GM18502 (cell line): ENCODE results near the gene RAE1.

Source experiments
- ATAC-seq: cut with Tn5 transposase; IDR thresholded peaks from one replicate; pipeline ENCODE4 v1.9.1; 2021; ENCODE audit warnings: mild to moderate bottlenecking; ENCODE audit not compliant: unreplicated experiment, poor library complexity

Gene RAE1

DNA sequence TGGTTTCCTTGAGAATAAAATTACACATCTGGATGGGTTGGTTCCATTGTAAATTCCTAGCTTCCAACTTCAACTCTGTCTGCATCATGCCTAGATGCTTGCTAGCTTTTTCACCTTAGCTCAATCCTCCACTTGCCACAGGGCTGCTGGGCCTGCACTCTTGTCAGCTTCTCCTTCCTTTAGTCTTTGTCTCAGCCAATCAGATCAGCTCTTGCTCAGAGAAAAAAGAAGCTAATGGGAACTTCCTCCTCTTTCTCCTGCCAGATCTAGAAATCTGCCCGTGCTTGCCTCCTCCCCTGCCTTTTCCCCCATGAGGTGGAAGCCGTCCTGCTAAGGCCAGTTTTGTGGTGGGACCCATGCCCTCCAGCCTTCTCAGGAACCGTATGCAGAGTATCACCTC, 18.5 kb downstream of the RAE1 start:
- no peak for ATAC-seq

DNA sequence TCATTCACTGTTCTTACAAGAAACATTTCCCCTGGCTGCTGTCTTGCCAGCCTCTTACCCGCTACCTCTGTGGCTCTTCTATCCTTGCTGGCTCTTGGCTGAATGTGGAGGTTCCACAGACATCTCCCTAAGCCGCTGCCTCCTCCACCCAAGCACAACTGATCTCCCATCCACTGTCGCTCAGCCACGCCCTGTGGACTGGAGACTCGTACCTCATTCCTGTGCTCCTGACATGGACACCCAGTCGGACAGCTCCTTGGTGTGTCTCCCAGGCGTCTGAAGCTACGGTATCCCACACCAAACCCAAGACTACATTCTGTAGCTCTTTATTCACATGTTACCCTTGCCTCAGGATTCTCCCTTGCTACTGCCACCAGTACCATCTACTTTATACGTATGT, 19.3 kb downstream of the RAE1 start:
- no peak for ATAC-seq

DNA sequence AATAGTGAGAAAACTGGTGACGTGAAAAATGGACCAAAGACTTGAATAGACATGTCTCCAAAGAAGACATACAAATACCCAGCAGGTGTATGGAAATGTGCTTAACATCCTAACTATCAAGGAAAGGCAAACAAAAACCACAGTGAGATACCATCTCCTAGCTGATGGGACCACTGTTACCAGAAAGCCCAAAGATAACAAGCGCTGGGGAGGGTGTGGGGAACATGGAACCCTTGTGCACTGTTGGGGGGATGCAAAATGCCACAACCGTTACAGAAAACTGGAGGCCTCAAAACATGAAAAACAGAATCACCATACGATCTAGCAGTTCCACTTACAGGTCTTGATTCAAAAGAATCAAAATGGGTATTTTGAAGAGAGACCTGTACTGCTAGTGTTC, 20.3 kb downstream of the RAE1 start:
- no peak for ATAC-seq

DNA sequence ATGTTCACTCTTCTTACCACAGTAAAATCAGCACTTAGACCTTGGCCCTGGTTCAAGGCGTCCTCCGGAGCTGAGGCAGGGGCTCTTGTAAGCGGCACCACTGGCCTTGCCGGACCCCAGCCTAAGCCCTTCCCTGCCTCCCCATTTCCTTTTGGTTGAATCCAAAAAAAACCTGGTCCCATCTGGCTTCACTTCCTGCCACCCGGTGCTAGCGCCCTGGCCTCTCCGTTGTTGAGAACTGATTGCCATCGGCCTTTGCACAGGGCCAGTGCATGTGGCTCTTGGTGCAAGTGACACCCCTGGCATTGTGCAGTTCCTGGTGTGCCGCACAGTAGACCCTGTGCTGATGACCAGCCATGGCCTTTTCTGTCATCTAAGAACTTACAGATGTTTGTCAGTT, 21.1 kb downstream of the RAE1 start:
- ATAC-seq: no peak

DNA sequence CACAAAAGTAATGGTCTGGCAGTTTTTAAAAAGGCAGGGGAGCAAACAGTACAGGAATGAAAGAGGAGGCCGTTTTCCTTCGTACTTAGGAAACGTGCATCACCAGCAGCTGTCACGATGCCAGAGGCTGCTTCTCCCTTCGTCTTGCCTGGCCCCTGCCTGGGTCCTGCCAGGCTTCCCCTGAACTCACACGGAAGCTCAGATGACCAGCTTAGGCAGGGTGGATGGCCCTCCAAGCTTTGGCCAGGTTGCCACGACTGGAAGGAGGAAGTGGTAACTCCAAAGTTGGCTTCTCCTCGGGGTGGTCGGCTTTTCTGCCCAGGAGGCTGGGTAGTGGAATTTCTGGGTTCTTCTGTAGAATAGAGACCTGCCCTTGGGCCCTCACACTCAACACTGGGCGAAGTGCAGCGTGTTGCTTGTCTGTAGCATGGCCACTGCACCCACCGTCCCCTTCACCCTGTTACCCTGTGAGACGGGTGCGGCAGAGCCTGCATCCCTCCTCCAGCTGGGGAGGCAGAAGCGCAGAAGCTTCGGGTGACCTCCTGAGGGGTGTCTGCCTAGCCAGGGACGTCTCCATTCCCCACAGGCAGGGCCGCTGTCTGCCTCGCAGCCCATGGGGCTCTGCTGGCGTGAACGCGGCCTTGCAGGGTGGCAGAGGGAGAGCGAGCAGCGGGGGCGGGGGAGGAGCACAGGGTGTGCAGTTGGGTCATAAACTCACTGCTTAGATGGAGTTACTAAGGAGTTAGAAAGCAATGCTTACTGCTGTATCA, 21.7 kb downstream of the RAE1 start:
- no peak for ATAC-seq

DNA sequence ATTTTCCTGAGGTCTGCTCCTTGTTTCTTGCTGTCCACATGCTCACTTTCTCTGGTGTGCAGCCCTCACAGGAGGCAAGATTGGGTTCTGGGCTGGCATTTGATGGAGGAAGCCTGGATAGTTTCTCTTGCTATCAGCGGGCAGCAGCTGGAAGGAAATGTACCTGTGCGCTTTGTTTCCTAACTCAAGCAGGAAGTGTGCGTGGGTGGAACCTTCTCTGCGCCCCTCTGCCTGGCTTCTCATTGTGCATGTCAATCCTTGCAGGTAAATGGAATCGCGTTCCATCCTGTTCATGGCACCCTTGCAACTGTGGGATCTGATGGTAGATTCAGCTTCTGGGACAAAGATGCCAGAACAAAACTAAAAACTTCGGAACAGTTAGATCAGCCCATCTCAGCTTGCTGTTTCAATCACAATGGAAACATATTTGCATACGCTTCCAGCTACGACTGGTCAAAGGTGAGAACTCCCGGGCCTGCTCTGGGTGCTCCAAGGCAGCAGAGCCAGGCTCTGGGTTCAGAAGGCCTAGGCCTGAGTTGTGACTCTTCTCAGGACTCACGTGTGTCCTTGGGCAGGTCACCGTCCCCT, 23.4 kb downstream of the RAE1 start:
- no peak for ATAC-seq

DNA sequence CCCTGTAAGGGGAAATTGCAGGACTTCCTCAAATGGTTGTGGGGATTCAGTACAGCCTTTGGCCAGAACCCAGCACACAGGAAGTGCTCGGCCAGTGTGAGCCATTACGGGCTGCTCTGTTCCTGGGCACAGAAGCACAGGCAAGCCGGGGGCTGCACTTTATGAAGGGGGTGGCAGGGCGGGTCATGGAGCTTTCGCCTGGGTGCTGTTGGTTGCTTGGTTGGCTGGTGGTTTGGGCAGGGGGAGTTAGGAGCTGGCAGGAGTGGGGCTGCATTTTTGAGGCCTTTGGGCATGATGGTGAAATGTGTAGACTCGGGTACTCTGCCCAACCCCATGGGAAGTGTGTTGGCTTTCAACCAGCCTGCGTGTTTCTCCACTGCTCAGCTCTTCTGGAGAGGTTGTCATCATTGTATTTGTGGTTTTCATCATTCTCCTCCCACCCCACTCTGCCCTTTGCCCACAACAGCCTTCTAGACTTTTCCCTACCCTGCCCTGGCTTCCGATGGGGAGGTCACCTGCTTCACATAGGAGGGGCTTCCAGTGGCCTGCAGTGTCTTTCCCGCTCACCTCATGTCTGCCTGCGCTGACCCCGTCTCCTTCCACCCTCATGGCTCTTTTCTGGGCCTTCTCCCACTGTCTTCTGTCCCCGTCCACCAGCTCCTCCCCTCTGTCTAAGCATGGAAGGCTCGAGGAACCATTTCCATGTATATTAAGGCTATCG, 24.0 kb downstream of the RAE1 start:
- no peak for ATAC-seq

DNA sequence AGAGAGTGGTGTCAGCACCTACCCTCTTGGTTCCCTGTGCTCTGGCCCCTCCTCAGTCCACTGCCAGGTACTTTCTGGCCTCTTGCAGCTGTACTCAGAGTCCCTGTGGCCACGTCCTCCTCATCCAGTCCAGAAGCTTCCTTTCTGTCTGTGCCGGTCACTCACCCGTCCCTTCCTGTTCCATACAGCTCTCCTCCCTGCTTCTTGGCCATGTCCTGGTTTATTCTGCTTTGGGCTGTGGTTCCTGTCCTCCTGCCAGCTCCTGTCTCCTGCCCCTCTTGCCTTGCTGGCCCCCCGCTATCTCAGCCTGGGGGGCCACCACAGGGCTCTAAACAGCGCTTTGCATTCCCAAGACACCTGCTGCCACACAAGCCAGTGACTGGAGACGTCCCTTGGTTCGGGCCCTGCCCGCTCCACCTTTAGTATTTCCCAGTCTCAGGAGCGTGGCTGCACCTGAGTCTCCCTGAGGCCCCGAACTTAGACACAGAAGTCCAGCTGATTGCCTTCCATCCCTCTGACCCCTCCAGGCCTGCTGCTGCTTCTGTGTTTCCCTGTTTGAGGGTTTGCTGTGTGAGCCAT, 24.7 kb downstream of the RAE1 start:
- no peak for ATAC-seq

DNA sequence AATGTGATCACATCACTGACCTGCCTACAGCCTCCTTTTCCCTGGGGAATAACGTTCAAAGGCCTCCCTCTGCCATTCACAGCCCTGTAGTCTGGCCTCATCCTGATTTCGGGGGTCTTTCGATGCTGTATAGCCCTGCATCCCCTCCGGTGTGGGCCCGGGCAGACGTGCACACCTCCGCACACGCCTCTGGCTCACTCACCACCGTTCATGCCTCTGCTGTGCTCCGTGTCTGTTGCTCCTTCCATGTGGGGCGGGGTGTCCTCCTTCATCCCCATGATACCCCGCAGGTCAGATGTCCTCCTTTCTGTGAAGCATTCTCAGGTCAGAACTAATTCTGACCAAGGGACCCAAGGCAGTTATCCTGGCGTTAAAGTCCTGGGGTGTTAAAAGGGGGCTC, 26.3 kb downstream of the RAE1 start:
- ATAC-seq: no peak

DNA sequence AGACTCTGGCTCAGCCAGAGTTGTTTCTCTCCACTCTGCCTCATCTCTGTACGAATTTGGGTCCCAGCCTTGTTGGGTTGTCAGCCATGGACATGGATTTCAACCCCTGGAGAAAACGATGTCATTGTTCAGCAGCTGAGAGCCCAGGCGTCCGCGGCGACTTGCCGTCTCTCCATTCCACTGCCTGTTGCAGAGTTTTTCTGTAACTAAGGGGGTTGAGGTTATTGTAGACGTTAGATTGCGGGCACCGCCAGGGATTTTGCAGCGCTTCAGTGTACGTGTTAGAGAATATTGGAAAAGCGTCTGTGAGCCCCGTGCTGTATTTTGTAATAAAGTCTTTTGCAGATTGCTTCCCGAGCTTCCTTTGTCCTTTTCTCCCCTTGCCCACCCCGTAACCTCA, 27.1 kb downstream of the RAE1 start:
- ATAC-seq: no peak

DNA sequence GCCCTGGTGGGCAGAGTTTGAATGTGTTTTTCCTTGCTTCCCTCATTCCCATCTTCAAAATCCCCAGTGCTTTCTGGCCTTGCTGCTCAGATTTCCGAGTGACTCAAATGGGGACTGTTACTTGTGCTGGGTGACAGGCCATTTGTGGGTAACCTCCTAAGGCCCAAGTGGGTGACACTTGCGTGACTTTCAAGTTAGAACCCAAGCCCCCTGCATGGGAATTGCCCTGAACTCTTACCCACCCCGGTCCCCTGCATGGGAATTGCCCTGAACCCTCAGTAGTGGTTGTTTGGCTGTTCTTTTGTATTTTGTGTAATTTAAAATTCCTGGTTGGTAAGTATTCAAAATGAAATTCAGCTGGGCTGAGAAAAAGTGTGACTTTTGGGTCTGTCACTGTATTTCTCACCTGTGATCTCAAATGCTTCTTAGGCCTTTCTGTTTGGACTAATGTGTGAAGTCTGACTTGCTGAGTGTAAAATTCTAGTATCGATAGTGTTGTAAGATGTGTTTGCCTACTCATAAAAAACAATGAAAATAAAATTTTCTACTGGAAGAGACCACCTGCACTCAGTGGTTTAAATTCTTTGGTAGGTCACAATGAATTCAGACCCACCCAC, 27.7 kb downstream of the RAE1 start:
- ATAC-seq: no peak

DNA sequence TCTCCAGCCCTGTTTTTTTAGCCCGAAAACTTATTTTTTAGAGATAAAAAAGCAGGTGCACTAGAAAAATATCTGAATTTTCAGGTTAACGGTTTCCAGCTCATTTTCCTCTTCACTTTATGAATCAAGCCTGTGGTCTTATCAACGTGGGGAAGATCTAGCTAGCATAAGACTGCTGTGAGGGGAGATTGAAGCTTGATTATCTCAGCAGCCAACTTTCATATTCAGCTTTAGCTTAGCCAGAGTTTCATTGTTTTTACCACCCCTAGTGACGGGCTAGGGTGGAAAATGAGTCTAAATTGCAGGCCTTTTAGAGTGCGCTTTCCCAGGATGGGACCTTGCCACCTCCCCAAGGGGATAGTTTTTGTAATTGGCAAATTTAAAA, 28.2 kb downstream of the RAE1 start:
- no peak for ATAC-seq

DNA sequence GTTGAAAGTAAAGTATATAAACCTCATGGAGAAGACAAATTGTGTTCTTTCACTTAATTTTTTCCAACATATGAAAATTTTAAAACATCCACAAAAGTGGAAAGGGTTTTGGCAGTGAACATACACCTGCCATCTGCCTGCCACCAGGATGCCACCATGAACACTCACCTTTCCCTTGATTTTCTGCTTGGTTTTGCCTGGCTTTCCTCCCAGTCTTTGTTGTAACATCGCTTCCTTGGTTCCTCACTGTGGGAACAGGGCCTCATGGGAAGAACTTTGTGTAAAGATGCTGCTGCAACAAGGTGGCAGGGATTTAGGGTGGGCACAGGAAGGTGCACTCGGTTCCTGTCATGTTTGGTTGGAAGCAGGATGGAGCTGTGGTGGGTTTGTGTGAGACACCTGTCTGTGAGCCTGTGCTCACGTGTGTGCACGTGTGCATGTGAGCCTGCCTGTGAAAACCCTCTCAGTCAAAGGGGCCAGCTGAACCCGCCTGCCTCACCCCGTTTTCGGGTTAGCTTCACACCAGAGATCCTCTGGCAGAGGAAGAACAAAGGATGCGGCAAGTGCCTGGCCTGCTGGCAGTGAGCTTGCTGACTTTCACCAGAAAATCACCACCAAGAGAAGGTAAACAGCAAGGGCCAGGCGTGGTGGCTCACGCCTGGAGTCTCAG, 29.2 kb downstream of the RAE1 start:
- no peak for ATAC-seq

DNA sequence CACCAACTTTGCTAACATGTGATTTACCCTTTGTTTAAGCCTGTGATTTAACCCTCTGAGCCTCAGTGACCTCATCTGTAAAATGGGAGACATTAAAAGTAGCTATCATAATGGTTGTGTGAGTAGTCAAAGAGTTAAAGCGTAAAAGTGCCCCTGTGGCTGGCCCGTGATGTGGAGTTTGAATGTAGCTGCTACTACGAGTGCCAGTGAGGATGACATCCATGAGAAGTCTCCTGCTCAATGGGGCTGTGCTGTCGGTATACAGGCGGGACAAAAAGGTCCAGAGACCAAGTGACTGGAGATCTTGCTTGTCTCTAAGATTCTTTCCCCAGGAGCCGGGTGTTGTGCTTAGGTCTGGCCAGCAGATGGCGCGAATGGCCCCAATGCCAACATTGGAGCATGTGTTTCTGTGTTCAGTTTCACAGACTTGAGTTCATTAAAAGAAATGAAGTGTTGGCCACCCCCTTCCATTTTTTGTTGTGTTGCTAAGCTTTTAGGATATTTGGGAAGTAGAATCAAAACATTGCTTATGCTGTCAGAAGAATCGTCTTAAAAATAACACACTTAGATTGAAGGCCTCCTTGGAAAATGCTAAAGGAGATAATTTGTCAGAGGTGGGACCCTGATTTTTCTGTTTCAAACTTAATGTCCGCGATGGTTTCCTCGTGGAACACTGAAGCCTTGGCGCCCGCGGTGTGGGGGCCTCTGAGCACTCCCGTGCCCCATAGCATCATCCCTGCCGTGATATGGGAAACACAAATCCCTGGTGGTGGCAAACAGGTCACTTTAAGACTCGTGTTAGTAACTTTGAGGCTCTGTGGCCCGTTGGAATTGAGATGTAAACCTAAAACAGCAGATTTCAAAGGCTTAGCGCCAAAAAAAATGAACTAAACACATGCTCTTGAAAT, 30.8 kb downstream of the RAE1 start:
- ATAC-seq: no peak

DNA sequence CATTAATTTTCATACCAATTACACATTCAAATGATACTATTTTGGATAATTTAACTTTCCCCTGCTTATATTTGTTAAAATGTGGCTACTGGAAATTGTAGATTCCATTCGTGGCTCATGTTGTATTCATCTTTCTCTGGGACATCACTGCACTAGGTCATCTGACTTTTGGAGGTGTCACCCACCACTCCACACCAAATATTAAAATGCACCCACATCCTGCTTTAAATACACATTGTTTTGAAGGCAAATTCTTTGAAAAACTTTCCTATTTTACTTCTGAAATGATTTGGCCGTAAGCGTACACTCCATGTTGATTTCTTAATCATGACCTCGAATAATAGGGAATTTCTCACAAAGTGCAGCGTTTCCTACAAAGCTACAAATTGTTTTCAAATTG, 31.5 kb downstream of the RAE1 start:
- ATAC-seq: no peak

DNA sequence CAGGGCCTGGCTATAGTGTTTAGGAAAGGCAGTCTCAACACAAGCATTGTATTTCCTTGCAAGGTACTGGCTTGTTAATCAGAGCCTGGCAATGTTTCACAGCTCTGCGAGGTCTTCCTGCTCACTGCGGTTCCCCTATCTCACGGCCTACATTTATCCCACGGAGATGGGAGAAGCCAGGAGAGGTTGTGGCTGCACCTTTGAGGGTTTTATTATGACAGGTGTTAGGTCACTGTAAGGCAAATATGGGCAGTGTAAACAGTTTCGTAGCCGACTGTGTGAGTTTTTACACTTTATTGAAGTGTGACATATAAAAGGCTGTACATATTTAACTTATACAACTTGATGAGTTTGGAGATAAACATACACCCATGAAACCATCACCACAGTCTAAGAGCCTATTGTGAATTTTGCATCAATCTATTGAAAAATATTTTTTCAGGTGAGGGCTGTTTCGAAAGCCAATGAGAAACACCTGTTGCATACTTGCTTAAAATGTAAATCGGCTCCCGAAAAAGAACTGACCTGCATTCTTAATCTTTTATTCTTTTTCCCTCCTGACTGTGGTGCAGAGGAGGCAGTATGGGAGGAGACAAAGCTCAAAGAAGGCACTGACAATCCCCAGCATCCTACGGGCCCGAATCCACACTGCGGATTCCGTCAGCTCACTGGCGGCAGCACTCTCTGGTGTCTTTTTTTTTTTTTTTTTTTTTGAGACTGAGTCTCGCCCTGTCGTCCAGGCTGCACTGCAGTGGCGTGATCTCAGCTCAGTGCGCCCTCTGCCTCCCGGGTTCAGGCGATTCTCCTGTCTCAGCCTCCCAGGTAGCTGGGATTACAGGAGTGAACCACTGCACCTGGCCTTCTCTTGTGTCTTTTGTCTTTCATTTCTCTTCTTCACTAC, 32.6 kb downstream of the RAE1 start:
- no peak for ATAC-seq

DNA sequence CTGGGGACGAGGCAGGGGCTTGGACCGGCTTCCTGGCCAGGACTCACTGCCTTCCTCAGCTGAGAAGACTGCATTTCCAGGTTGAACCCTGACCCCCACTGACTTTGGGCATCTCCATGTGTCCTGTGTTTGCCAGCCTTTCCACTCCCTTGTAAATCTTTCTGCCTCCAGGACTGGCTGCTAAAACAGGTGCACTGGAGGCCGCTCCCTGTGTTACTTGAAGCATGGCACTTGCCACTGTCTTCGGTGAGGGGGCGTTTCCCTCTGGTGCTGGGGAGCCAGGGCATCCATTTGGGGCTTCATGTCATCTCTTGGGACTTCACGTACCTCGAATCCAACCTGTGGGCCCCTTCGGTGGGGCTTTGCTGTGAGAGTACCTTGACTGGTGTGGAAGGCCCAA, 33.4 kb downstream of the RAE1 start:
- ATAC-seq: no peak

DNA sequence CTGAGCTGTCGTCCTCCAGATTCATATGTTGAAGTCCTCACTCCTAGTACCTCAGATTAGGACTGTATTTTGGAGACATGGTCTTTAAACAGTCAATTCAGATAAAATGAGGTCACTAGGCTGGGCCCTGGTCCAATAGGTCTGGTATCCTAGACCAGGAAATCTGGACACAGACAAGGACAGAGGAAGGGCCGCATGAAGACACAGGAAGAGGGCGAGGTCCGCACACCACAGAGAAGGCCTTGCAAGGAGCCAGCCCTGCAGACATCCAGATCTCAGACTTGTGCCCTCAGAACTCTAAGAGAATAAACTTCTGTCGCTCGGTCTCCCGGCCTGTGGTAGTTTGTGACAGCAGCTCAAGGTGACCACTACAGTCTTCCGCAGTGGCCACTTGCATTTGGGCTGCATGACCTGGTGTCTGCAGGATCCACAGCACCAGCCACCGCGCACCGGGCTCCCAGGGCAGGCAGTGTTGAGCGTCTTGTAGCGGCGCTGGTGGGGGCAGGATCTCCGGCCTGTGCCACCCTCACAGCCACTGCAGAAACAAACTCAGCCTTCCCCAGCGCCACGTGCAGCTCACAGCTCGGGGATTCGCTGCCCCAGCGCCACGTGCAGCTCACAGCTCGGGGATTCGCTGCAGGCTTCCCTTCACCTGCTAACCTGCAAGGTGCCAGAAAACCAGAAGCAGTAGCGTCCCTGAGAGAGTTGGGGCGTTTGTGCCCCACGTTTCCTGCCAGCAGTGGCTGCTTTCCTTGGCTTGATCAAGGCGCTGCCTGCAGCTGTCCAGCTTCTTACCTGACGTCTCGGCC, 34.1 kb downstream of the RAE1 start:
- no peak for ATAC-seq
